Ascending aorta (tissue), 2 donors: ENCODE data around the gene RASSF8. TPM values are rescaled to one million over a fixed set of nuclear protein-coding genes. Genes with fewer than 3 reads are reported as not detected.

Source experiments
- DNase-seq, 2 donors: peaks; one replicate each; pipeline ENCODE4 v3.0.0-alpha.2; 2019; ENCODE audit warnings: low spot score in 2 of 2
- H3K27ac ChIP-seq, 2 donors: fragments of 200-600 bp; sonication (generic); one replicate each; pipeline ENCODE4 v1.5.1; 2016 to 2017; ENCODE audit warnings: mild to moderate bottlenecking in 1 of 2
- H3K27me3 ChIP-seq: fragments of 200-600 bp; sonication (generic); one replicate; pipeline ENCODE4 v1.5.1; 2017
- H3K36me3 ChIP-seq, 2 donors: fragments of 200-600 bp; sonication (generic); one replicate each; pipeline ENCODE4 v1.5.1; 2016
- H3K4me1 ChIP-seq, 2 donors: fragments of 200-600 bp; sonication (generic); one replicate each; pipeline ENCODE4 v1.5.1; 2016 to 2017; ENCODE audit warnings: mild to moderate bottlenecking in 1 of 2
- H3K4me3 ChIP-seq, 2 donors: fragments of 200-600 bp; sonication (generic); one replicate each; pipeline ENCODE4 v1.5.1; 2016 to 2017; ENCODE audit warnings: mild to moderate bottlenecking in 1 of 2
- H3K9me3 ChIP-seq, 2 donors: fragments of 200-600 bp; sonication (generic); one replicate each; pipeline ENCODE4 v1.5.1; 2016
- CTCF ChIP-seq, 3 experiments: fragments of 200-600 bp in 2 of 3; fragments of 450-650 bp in 1 of 3; sonication (generic) in 2 of 3; IDR thresholded peaks; one replicate each; pipeline ENCODE4 v1.5.1; 2016 to 2019; ENCODE audit warnings: antibody characterized with exemption in 3 of 3, mild to moderate bottlenecking in 1 of 3, moderate library complexity in 1 of 3
- intact Hi-C: fragments of 100-400 bp; cut with DNase I; formaldehyde crosslinking; loops from one replicate; pipeline ENCODE4 v1.15.1; 2023
- total RNA-seq: library from RNA; depleted of rRNA; stranded (reverse); fragments of >200 nt; gene quantifications from one replicate; pipeline ENCODE4 v1.1.0, GENCODE V29; 2016

Gene RASSF8
- 92.1 TPM for total RNA-seq

- H3K4me1 ChIP-seq, result peaks cover 3 to 31% of the 10 kb centered on the region in 2 donors
- TF ChIP-seq CTCF (IDR thresholded peaks at IDR 0.05), result no peak
- peak within 1 kb of the TSS; percentile 98 to 99 for H3K27ac ChIP-seq
- H3K27me3 ChIP-seq, result no peaks in the 10 kb centered on the region
- no peak for DNase-seq
- no peaks in the 10 kb centered on the region for H3K9me3 ChIP-seq
- intact Hi-C loops, result loop anchor here (1.0 to 10.0 kb wide), 9 partner anchors 39 to 704 kb away; partner anchors contain the start of genes KRAS and SSPN
- H3K36me3 ChIP-seq, result no peaks in the 10 kb centered on the region
- peak within 1 kb of the TSS; percentile 79 to 92 for H3K4me3 ChIP-seq
Observed at GRCh38 chr12:25958428-25959070, at the start of gene RASSF8. TSS of gene RASSF8 (plus strand) at chr12:25958682. CDS start at chr12:26055344, 96,662 bp downstream.

- Histone ChIP-seq H3K36me3 (no peaks in the 10 kb centered on the region), H3K4me3 (no peak overlapping the region), H3K4me1 (no peaks in the 10 kb centered on the region), H3K9me3 (no peaks in the 10 kb centered on the region), H3K27ac (no peak overlapping the region), H3K27me3 (no peaks in the 10 kb centered on the region)
- no peak for TF ChIP-seq CTCF (IDR thresholded peaks at IDR 0.05)
- DNase-seq, result no peak
- intact Hi-C loops, result no loop called here
Observed at GRCh38 chr12:25914551-25914950, 43.9 kb upstream of the RASSF8 start.

- no peaks in the 10 kb centered on the region for H3K36me3 ChIP-seq
- TF ChIP-seq CTCF (IDR thresholded peaks at IDR 0.05), result no peak
- H3K9me3 ChIP-seq, result no peaks in the 10 kb centered on the region
- H3K27ac ChIP-seq, result no peak overlapping the region
- DNase-seq, result no peak
- intact Hi-C loops, result no loop called here
- H3K4me3 ChIP-seq, result no peak overlapping the region
- H3K27me3 ChIP-seq, result no peaks in the 10 kb centered on the region
- H3K4me1 ChIP-seq, result no peaks in the 10 kb centered on the region
Observed at GRCh38 chr12:25924491-25925001, 33.9 kb upstream of the RASSF8 start.

- H3K4me1 ChIP-seq, result no peaks in the 10 kb centered on the region
- no peaks in the 10 kb centered on the region for H3K36me3 ChIP-seq
- H3K9me3 ChIP-seq, result no peaks in the 10 kb centered on the region
- intact Hi-C loops, result no loop called here
- H3K27me3 ChIP-seq, result no peaks in the 10 kb centered on the region
- no peak overlapping the region for H3K27ac ChIP-seq
- TF ChIP-seq CTCF (IDR thresholded peaks at IDR 0.05), result no peak
- H3K4me3 ChIP-seq, result no peak overlapping the region
- DNase-seq, result no peak
Observed at GRCh38 chr12:25925064-25925463, 33.4 kb upstream of the RASSF8 start.

- H3K4me1 ChIP-seq, result no peaks in the 10 kb centered on the region
- no peak overlapping the region for H3K4me3 ChIP-seq
- no peak for TF ChIP-seq CTCF (IDR thresholded peaks at IDR 0.05)
- no peaks in the 10 kb centered on the region for H3K9me3 ChIP-seq
- H3K36me3 ChIP-seq, result no peaks in the 10 kb centered on the region
- H3K27me3 ChIP-seq, result no peaks in the 10 kb centered on the region
- H3K27ac ChIP-seq, result no peak overlapping the region
- no peak for DNase-seq
- intact Hi-C loops, result no loop called here
Observed at GRCh38 chr12:25926536-25926935, 31.9 kb upstream of the RASSF8 start.
